ENCODE data around the gene CCM2L. TPM values are rescaled to one million over a fixed set of nuclear protein-coding genes. Genes with fewer than 3 reads are reported as not detected.

Gene CCM2L
- total and polyA plus RNA-seq, 2 of the 8 experiments (the other 6 are each of a cell fraction or from before 2014, with no cell fraction given), result 5.5 to 15.8 TPM

GRCh38 chr20:32079655-32080109, 69.4 kb downstream of the CCM2L start:
- no peak overlapping the region for H3K23ac ChIP-seq (ENCODE audit: insufficient read length)
- H2AFZ ChIP-seq (ENCODE audit: low read length), result no peak overlapping the region
- WGBS, 2 experiments (ENCODE audit: extremely low coverage in 1 of 2, insufficient coverage in 1 of 2, insufficient read length in 1 of 2, insufficient replicate concordance in 2 of 2, low coverage in 1 of 2, low lambda C conversion rate in 2 of 2, missing lambda C conversion rate in 1 of 2), result 84% methylated on average over 8 of the region's 8 CpGs; no CpG with 5 or more reads in 1 of the 2 experiments
- H2BK120ac ChIP-seq (replicated peaks; ENCODE audit: low read depth, low read length), result no peak overlapping the region
- no peaks in the 10 kb centered on the region for H3K27me3 ChIP-seq (replicated peaks in 1 of 4; ENCODE audit: control insufficient read depth in 3 of 4, extremely low read depth in 1 of 4, insufficient read depth in 3 of 4, low read length in 3 of 4)
- H2BK12ac ChIP-seq (ENCODE audit: low read depth, low read length), result no peak overlapping the region
- H3K79me2 ChIP-seq (ENCODE audit: control insufficient read depth in 1 of 2, insufficient read depth in 2 of 2, low read length in 2 of 2), result no peaks in the 10 kb centered on the region
- H2BK5ac ChIP-seq (ENCODE audit: low read depth, low read length), result no peak overlapping the region
- no peak overlapping the region for H3K27ac ChIP-seq (ENCODE audit: low read depth, low read length)
- no peak overlapping the region for H3K14ac ChIP-seq (ENCODE audit: insufficient read length)
- H3K4ac ChIP-seq (replicated peaks; ENCODE audit: insufficient read length, low read depth, low read length), result no peak overlapping the region
- H3K4me1 ChIP-seq (replicated peaks in 1 of 4; ENCODE audit: control insufficient read depth in 3 of 4, insufficient read depth in 4 of 4, low read length in 3 of 4), result peaks cover 0 to 3% (median under 1%) of the 10 kb centered on the region in 4 experiments; a peak in 4 of 7 replicates
- ChIA-PET POLR2A (ENCODE audit: partially characterized antibody) (no interaction called here), CTCF (ENCODE audit: partially characterized antibody) (interaction anchor here (0.8 to 2.6 kb wide), 8 partner anchors 10 to 467 kb away, joined by 3 to 8 read pairs (median 4); no protein-coding TSS in a partner anchor)
- H3K18ac ChIP-seq (ENCODE audit: extremely low read depth, low read length), result no peak overlapping the region; the same call in 1 of the 2 replicates
- no peaks in the 10 kb centered on the region for H4K20me1 ChIP-seq (replicated peaks in 1 of 2; ENCODE audit: control insufficient read depth in 1 of 2, insufficient read depth in 2 of 2, low read length in 2 of 2)
- H3K56ac ChIP-seq (replicated peaks; ENCODE audit: insufficient read length, low read depth, low read length), result no peak overlapping the region
- H2BK20ac ChIP-seq (ENCODE audit: low read length), result no peak overlapping the region
- no peak overlapping the region for H4K5ac ChIP-seq (ENCODE audit: insufficient read length, low read depth, low read length)
- no peak overlapping the region for H2AK5ac ChIP-seq (ENCODE audit: low read depth, low read length)
- DNase-seq (ENCODE audit: low read depth in 1 of 2, low spot score in 2 of 2), result no peak
- no peak overlapping the region for H3K4me3 ChIP-seq (ENCODE audit: extremely low read depth in 1 of 4, insufficient read depth in 2 of 4, low read depth in 3 of 4, low read length in 4 of 4)
- H3K9me3 ChIP-seq (ENCODE audit: insufficient read depth in 2 of 2, low read depth in 1 of 2, low read length in 1 of 2), result no peaks in the 10 kb centered on the region
- H3K9ac ChIP-seq (replicated peaks in 1 of 4; ENCODE audit: extremely low read depth in 1 of 4, low read depth in 3 of 4, low read length in 3 of 4), result no peak overlapping the region
- no peaks in the 10 kb centered on the region for H3K36me3 ChIP-seq (ENCODE audit: control insufficient read depth in 2 of 4, insufficient read depth in 4 of 4, low read length in 3 of 4)
- H3K4me2 ChIP-seq (ENCODE audit: insufficient read depth in 1 of 2, low read depth in 2 of 2, low read length in 2 of 2), result no peak overlapping the region
- H3K79me1 ChIP-seq (ENCODE audit: low read depth, low read length), result no peaks in the 10 kb centered on the region
- H2BK15ac ChIP-seq (ENCODE audit: low read length), result no peak overlapping the region
- no peaks in the 10 kb centered on the region for H3K23me2 ChIP-seq (ENCODE audit: low read depth, low read length)
- no peak for TF ChIP-seq TEAD4 (IDR thresholded peaks at IDR 0.05; ENCODE audit: low read depth, low read length)
- TF ChIP-seq RAD21 (IDR thresholded peaks at IDR 0.05 in 1 of 2, conservative IDR thresholded peaks at IDR 0.05 in 1 of 2; ENCODE audit: low read depth in 2 of 2, low read length in 2 of 2), result 0 out of 4 replicates have a peak, but pooled peaks of 1 of the 2 experiments have one; percentile 13
- TF ChIP-seq, protein P1, sequence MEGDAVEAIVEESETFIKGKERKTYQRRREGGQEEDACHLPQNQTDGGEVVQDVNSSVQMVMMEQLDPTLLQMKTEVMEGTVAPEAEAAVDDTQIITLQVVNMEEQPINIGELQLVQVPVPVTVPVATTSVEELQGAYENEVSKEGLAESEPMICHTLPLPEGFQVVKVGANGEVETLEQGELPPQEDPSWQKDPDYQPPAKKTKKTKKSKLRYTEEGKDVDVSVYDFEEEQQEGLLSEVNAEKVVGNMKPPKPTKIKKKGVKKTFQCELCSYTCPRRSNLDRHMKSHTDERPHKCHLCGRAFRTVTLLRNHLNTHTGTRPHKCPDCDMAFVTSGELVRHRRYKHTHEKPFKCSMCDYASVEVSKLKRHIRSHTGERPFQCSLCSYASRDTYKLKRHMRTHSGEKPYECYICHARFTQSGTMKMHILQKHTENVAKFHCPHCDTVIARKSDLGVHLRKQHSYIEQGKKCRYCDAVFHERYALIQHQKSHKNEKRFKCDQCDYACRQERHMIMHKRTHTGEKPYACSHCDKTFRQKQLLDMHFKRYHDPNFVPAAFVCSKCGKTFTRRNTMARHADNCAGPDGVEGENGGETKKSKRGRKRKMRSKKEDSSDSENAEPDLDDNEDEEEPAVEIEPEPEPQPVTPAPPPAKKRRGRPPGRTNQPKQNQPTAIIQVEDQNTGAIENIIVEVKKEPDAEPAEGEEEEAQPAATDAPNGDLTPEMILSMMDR (IDR thresholded peaks at IDR 0.05; ENCODE audit: control extremely low read depth in 1 of 3, insufficient read depth in 1 of 3, low read depth in 1 of 3, low read length in 3 of 3), result peak in 2 of 3 experiments; percentile 5 to 15; a peak in 2 of 4 replicates
- FAIRE-seq, result no peak
- H4K91ac ChIP-seq (replicated peaks; ENCODE audit: insufficient read length, low read length), result peak overlapping the region; percentile 7
- H4K8ac ChIP-seq (ENCODE audit: extremely low read depth, insufficient read depth, low read length), result 0 out of 2 replicates have a peak overlapping the region, but pooled peaks have one; percentile 3
